Inflammatory macrophage (primary cell): ENCODE data around the gene NOL4.
"Not testable (repeated sequence)": the region's sequence is repeated elsewhere in the genome, so short reads cannot be mapped to it uniquely, and the experiment has no call there.

Experiments used
- DNase-seq, 2 donors: peaks; one replicate each; pipeline ENCODE4 v3.0.0-alpha.2; 2020 to 2022
- total RNA-seq, 18 experiments: gene quantifications; one replicate each; lab custom pipeline; 2026; ENCODE audit warnings: mixed read lengths in 6 of 18, inconsistent platforms in 2 of 18; lab: John Stamatoyannopoulos, UW

The NOL4 gene
- total RNA-seq, result 0 to 0.17 (median 0.02) reads per million in 18 experiments

GRCh38 chr18:34224423-34225217 lies at the start of gene NOL4:
TSS of gene NOL4 (minus strand) at chr18:34224913. CDS start at chr18:34223253, 1,660 bp downstream.
- no peak for DNase-seq

- not testable (repeated sequence) for DNase-seq
Observed at GRCh38 chr18:34266029-34266428, 41.3 kb upstream of the NOL4 start.

- DNase-seq, result no peak
Observed at GRCh38 chr18:34261865-34262780, 37.4 kb upstream of the NOL4 start.

- no peak for DNase-seq
Observed at GRCh38 chr18:34258176-34258575, 33.5 kb upstream of the NOL4 start.

- DNase-seq, result no peak
Observed at GRCh38 chr18:34251919-34252318, 27.2 kb upstream of the NOL4 start.

GRCh38 chr18:34248727-34249126 lies 24.0 kb upstream of the NOL4 start:
- DNase-seq, result no peak

- DNase-seq, result no peak
Observed at GRCh38 chr18:34242739-34243138, 18.0 kb upstream of the NOL4 start.

GRCh38 chr18:34233781-34234388 lies 9.2 kb upstream of the NOL4 start:
- not testable (repeated sequence) for DNase-seq

- DNase-seq, result no peak
Observed at GRCh38 chr18:34225218-34225553, 473 bp upstream of the NOL4 start.

GRCh38 chr18:34223893-34224422 lies 755 bp downstream of the NOL4 start:
- no peak for DNase-seq

GRCh38 chr18:34223164-34223892 lies 1.4 kb downstream of the NOL4 start:
- DNase-seq, result no peak

- DNase-seq, result no peak
Observed at GRCh38 chr18:34222307-34223163, 2.2 kb downstream of the NOL4 start.

- no peak for DNase-seq
Observed at GRCh38 chr18:34221971-34222306, 2.8 kb downstream of the NOL4 start.

GRCh38 chr18:34220081-34220815 lies 4.5 kb downstream of the NOL4 start:
- DNase-seq, result no peak

- no peak for DNase-seq
Observed at GRCh38 chr18:34219651-34220050, 5.1 kb downstream of the NOL4 start.

GRCh38 chr18:34212511-34212910 lies 12.2 kb downstream of the NOL4 start:
- DNase-seq, result no peak

- DNase-seq, result no peak
Observed at GRCh38 chr18:34207344-34207851, 17.3 kb downstream of the NOL4 start.

- DNase-seq, result no peak
Observed at GRCh38 chr18:34203866-34204265, 20.8 kb downstream of the NOL4 start.

- no peak for DNase-seq
Observed at GRCh38 chr18:34196256-34196655, 28.5 kb downstream of the NOL4 start.

GRCh38 chr18:34194239-34194638 lies 30.5 kb downstream of the NOL4 start:
- DNase-seq, result no peak
